ENCODE measurements around the gene FUT8. TPM values are rescaled to one million over a fixed set of nuclear protein-coding genes. Genes with fewer than 3 reads are reported as not detected.

The FUT8 gene
- total and polyA plus RNA-seq, 2 of the 8 experiments (the other 6 are each of a cell fraction or from before 2014, with no cell fraction given), result 10.5 to 25.1 TPM

DNA sequence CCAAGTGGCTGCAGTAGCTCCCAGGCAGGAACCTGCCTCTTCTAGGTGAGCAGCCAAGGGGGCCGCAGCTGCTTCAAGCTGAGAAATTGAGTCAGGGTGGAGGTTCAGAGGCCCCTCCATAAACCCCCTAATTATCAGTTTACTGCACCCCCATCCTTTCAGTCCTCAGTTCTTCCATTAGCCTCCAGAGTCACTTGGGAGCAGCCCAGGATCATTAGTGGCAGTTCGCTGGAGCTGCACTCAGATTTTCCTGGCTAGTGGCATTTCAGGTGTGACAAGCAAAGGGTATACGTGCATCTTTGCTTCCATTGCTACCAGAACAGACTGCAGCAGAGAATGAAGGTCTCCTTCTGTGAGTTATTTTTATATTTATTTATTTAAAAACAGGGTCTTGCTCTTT is 358.7 kb downstream of the FUT8 start:
- ChIA-PET CTCF (ENCODE audit: partially characterized antibody) (interaction anchor here (1.3 to 2.4 kb wide), 2 partner anchors 15 to 53 kb away, joined by 3 to 7 read pairs; no protein-coding TSS in a partner anchor), POLR2A (ENCODE audit: partially characterized antibody) (no interaction called here)
- Histone ChIP-seq H2BK12ac (ENCODE audit: low read depth, low read length) (no peak overlapping the region), H2BK15ac (ENCODE audit: low read length) (no peak overlapping the region), H3K56ac (replicated peaks; ENCODE audit: insufficient read length, low read depth, low read length) (no peak overlapping the region), H3K4me3 (ENCODE audit: extremely low read depth in 1 of 4, insufficient read depth in 2 of 4, low read depth in 3 of 4, low read length in 4 of 4) (no peak overlapping the region), H3K23me2 (ENCODE audit: low read depth, low read length) (no peaks in the 10 kb centered on the region), H3K4ac (replicated peaks; ENCODE audit: insufficient read length, low read depth, low read length) (no peak overlapping the region), H4K8ac (ENCODE audit: extremely low read depth, insufficient read depth, low read length) (no peak overlapping the region), H3K9me3 (ENCODE audit: insufficient read depth in 2 of 2, low read depth in 1 of 2, low read length in 1 of 2) (no peaks in the 10 kb centered on the region), H3K23ac (ENCODE audit: insufficient read length) (no peak overlapping the region), H3K27me3 (replicated peaks in 1 of 4; ENCODE audit: control insufficient read depth in 3 of 4, extremely low read depth in 1 of 4, insufficient read depth in 3 of 4, low read length in 3 of 4) (no peaks in the 10 kb centered on the region), H3K36me3 (ENCODE audit: control insufficient read depth in 2 of 4, insufficient read depth in 4 of 4, low read length in 3 of 4) (no peaks in the 10 kb centered on the region), H3K79me1 (ENCODE audit: low read depth, low read length) (no peaks in the 10 kb centered on the region), H2BK5ac (ENCODE audit: low read depth, low read length) (no peak overlapping the region), H3K9ac (replicated peaks in 1 of 4; ENCODE audit: extremely low read depth in 1 of 4, low read depth in 3 of 4, low read length in 3 of 4) (no peak overlapping the region), H2AFZ (ENCODE audit: low read length) (no peak overlapping the region), H4K20me1 (replicated peaks in 1 of 2; ENCODE audit: control insufficient read depth in 1 of 2, insufficient read depth in 2 of 2, low read length in 2 of 2) (no peaks in the 10 kb centered on the region), H3K18ac (ENCODE audit: extremely low read depth, low read length) (no peak overlapping the region), H2BK20ac (ENCODE audit: low read length) (no peak overlapping the region), H2BK120ac (replicated peaks; ENCODE audit: low read depth, low read length) (no peak overlapping the region), H4K5ac (ENCODE audit: insufficient read length, low read depth, low read length) (no peak overlapping the region), H2AK5ac (ENCODE audit: low read depth, low read length) (no peak overlapping the region), H3K79me2 (ENCODE audit: control insufficient read depth in 1 of 2, insufficient read depth in 2 of 2, low read length in 2 of 2) (no peaks in the 10 kb centered on the region), H3K4me2 (ENCODE audit: insufficient read depth in 1 of 2, low read depth in 2 of 2, low read length in 2 of 2) (no peak overlapping the region), H3K27ac (ENCODE audit: low read depth, low read length) (no peak overlapping the region), H3K14ac (ENCODE audit: insufficient read length) (no peak overlapping the region), H4K91ac (replicated peaks; ENCODE audit: insufficient read length, low read length) (no peak overlapping the region), H3K4me1 (replicated peaks in 1 of 4; ENCODE audit: control insufficient read depth in 3 of 4, insufficient read depth in 4 of 4, low read length in 3 of 4) (no peaks in the 10 kb centered on the region)
- FAIRE-seq, result no peak
- DNase-seq (ENCODE audit: low read depth in 1 of 2, low spot score in 2 of 2), result no peak
- WGBS, 2 experiments (ENCODE audit: extremely low coverage in 1 of 2, insufficient coverage in 1 of 2, insufficient read length in 1 of 2, insufficient replicate concordance in 2 of 2, low coverage in 1 of 2, low lambda C conversion rate in 2 of 2, missing lambda C conversion rate in 1 of 2), result 85% methylated on average over 3 of the region's 3 CpGs; no CpG with 5 or more reads in 1 of the 2 experiments
- TF ChIP-seq, protein P1, sequence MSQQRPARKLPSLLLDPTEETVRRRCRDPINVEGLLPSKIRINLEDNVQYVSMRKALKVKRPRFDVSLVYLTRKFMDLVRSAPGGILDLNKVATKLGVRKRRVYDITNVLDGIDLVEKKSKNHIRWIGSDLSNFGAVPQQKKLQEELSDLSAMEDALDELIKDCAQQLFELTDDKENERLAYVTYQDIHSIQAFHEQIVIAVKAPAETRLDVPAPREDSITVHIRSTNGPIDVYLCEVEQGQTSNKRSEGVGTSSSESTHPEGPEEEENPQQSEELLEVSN (IDR thresholded peaks at IDR 0.05), result no peak
- TF ChIP-seq ATF2 (IDR thresholded peaks at IDR 0.05; ENCODE audit: low read length) (no peak), NANOG (IDR thresholded peaks at IDR 0.05; ENCODE audit: insufficient read depth, low read depth, low read length, poor library complexity, severe bottlenecking) (no peak), BACH1 (IDR thresholded peaks at IDR 0.05; ENCODE audit: low read length) (no peak), RFX5 (IDR thresholded peaks at IDR 0.05; ENCODE audit: borderline replicate concordance, low read depth, low read length) (no peak), JUND (IDR thresholded peaks at IDR 0.05; ENCODE audit: low read length) (no peak), SRF (IDR thresholded peaks at IDR 0.05; ENCODE audit: low read depth, low read length) (no peak), TCF12 (IDR thresholded peaks at IDR 0.05; ENCODE audit: low read depth, low read length) (no peak), TBP (IDR thresholded peaks at IDR 0.05; ENCODE audit: low read depth, low read length) (no peak), EGR1 (IDR thresholded peaks at IDR 0.05; ENCODE audit: borderline replicate concordance, low read depth, low read length) (no peak), CEBPB (IDR thresholded peaks at IDR 0.05; ENCODE audit: low read depth, low read length) (no peak), GTF2F1 (IDR thresholded peaks at IDR 0.05; ENCODE audit: borderline replicate concordance, low read depth, low read length) (no peak), JUN (IDR thresholded peaks at IDR 0.05; ENCODE audit: low read depth, low read length) (no peak)

All from H1 (cell line).